ENCODE data around the gene MAN2A2.

MAN2A2 gene

DNA sequence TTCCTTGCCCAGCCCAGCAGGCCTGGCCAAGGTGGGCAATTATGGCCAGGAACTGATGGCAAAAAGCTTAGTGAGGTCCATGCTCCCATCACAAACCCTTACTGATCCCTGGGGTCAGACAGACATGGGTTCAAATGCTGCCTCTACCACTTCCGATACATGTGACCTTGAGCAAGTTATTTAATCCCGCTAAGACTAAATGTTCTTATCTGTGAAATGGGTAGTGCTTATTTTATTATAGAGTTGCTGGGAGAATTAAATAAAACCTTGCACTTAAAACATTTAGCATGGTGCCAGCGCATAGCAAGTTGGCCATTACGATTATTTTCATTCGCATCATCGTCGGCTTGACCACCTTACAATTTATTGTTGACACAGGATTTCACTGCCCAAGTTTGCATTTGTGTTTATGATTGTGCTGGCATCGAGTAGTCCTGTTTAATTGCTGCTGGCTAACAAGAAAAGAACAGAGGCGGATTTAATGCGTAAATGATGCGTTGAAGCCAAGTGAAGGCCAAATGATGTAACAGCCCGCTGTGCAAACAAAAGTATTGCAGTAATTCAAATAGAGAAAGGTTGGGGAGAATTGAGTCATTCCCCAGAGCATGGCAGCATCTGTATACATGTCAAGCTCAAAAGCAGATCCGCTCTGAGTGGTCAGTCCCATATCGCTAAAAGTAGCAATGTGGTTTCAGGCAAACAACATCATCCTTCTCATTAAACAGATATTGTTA lies 42.0 kb upstream of the MAN2A2 start:
- H3K4me3 ChIP-seq (ENCODE audit: low read depth, low read length) = no peak overlapping the region
- no peak for DNase-seq (ENCODE audit: low read depth)
- TF ChIP-seq, protein P1, sequence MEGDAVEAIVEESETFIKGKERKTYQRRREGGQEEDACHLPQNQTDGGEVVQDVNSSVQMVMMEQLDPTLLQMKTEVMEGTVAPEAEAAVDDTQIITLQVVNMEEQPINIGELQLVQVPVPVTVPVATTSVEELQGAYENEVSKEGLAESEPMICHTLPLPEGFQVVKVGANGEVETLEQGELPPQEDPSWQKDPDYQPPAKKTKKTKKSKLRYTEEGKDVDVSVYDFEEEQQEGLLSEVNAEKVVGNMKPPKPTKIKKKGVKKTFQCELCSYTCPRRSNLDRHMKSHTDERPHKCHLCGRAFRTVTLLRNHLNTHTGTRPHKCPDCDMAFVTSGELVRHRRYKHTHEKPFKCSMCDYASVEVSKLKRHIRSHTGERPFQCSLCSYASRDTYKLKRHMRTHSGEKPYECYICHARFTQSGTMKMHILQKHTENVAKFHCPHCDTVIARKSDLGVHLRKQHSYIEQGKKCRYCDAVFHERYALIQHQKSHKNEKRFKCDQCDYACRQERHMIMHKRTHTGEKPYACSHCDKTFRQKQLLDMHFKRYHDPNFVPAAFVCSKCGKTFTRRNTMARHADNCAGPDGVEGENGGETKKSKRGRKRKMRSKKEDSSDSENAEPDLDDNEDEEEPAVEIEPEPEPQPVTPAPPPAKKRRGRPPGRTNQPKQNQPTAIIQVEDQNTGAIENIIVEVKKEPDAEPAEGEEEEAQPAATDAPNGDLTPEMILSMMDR (IDR thresholded peaks at IDR 0.05; ENCODE audit: low read depth, low read length, missing control alignments) = no peak

DNA sequence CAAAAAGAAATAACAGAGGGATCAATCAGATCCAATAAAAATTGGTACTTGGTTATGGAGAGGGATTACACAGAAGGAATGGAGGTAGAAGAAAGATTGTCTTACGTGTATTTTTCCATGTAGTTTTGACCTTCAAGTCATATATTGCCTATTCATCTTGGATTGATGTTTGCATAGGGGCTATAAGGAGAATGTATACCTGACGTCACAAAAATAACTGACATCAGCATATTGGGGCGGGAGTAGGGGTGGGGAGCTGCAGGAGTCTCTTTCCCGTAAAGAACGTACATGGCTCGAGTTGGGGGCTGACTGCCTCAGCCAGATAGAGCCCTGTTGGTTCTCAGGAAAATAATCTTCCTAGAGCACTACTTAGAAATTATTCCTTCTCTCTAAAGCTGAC lies 40.6 kb upstream of the MAN2A2 start:
- H3K4me3 ChIP-seq (ENCODE audit: low read depth, low read length) = no peak overlapping the region
- TF ChIP-seq, protein P1 (IDR thresholded peaks at IDR 0.05; ENCODE audit: low read depth, low read length, missing control alignments) = no peak
- DNase-seq (ENCODE audit: low read depth) = no peak

GRCh38 chr15:90862964-90863778 lies 39.9 kb upstream of the MAN2A2 start:
- H3K4me3 ChIP-seq (ENCODE audit: low read depth, low read length) = no peak overlapping the region
- no peak for DNase-seq (ENCODE audit: low read depth)
- TF ChIP-seq, protein P1 (IDR thresholded peaks at IDR 0.05; ENCODE audit: low read depth, low read length, missing control alignments) = no peak

DNA sequence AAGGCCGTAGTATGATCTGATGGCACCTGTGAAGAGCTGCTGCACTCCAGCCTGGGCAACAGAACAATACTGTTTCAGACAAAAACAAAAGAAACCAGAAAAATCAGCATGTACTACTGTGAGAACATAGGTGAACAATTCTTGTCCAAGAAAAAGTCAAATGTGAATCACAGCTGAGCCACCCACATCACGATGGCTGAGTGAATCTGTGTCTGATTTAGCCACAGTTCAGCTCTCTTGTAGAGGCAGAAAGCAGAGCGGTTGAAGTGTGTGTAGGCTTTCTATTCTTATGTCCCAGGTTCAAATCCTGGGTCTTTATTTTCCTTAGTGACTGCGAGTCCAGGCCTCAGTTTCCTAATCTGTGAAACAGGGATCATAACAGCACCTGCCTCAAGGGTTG lies 39.1 kb upstream of the MAN2A2 start:
- no peak overlapping the region for H3K4me3 ChIP-seq (ENCODE audit: low read depth, low read length)
- no peak for DNase-seq (ENCODE audit: low read depth)
- TF ChIP-seq, protein P1 (IDR thresholded peaks at IDR 0.05; ENCODE audit: low read depth, low read length, missing control alignments) = no peak

DNA sequence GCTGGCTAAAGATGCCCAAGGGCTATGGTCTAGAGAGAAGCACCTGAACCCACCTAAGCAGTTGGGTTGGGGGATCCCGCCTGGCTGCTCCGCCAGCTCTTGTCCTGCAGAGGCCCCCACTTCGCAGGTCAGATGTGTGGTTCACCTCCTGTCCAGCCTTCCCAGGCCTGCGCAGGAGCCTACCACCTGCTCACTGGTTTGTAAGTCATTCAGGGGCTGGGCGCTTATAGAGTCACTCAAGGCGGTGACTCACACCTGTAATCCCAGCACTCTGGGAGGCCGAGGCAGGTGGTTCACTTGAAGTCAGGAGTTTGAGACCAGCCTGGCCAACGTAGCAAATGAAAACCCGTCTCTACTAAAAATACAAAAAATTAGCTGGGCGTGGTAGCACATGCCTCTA lies 38.6 kb upstream of the MAN2A2 start:
- no peak for DNase-seq (ENCODE audit: low read depth)
- H3K4me3 ChIP-seq (ENCODE audit: low read depth, low read length) = no peak overlapping the region
- TF ChIP-seq, protein P1 (IDR thresholded peaks at IDR 0.05; ENCODE audit: low read depth, low read length, missing control alignments) = no peak

DNA sequence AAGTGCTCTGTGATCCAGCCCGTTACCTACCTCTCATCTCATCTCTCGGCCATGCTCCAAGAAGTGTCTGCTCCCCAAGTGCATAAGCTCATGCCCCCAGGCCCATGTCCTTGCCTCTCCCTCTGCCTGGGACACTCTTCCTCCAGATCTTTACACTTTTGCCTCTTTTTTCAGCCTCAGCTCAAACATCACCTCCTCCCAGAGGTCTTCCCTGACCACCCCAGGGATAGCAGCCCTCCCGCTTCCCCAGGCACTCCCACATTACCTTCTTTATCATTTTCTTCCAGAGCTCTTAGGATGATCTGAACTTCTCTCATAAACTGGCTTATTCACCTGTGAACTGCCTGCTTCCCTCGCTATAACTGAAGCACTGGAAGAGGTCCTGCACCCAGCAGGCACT lies 37.4 kb upstream of the MAN2A2 start:
- DNase-seq (ENCODE audit: low read depth) = no peak
- no peak overlapping the region for H3K4me3 ChIP-seq (ENCODE audit: low read depth, low read length)
- TF ChIP-seq, protein P1 (IDR thresholded peaks at IDR 0.05; ENCODE audit: low read depth, low read length, missing control alignments) = no peak
